H1 (cell line): ENCODE results near the gene VPS13D. TPM values are rescaled to one million over a fixed set of nuclear protein-coding genes. Genes with fewer than 3 reads are reported as not detected.

ENCODE experiments used
- CTCF ChIA-PET: fragments of 300-600 bp; sonication (Branson Sonifier 250); formaldehyde crosslinking; loops from one replicate; lab custom pipeline; 2021; ENCODE audit not compliant: partially characterized antibody; lab: Charles Lee
- POLR2A ChIA-PET: fragments of 300-600 bp; sonication (Branson Sonifier 250); formaldehyde crosslinking; loops from one replicate; lab custom pipeline; 2021; ENCODE audit warnings: inconsistent platforms; ENCODE audit not compliant: partially characterized antibody; lab: Charles Lee
- DNase-seq, 2 experiments: peaks; one replicate each; pipeline versions ENCODE4 v3.0.0 to v3.0.0-alpha.2; 2010 to 2022; ENCODE audit warnings: low spot score in 2 of 2, low read depth in 1 of 2, mixed read lengths in 1 of 2
- FAIRE-seq: peaks from 2 replicates; lab custom pipeline; 2011; peaks lifted over from hg19 to GRCh38; lab: Jason Lieb, UNC
- H2AFZ ChIP-seq: 2 replicates; pipeline ENCODE4 v1.8.1; 2012; ENCODE audit warnings: low read length, inconsistent platforms
- H2AK5ac ChIP-seq: 2 replicates; pipeline ENCODE4 v1.6.1; 2013; ENCODE audit warnings: low read depth, low read length
- H2BK120ac ChIP-seq: replicated peaks from 2 replicates; pipeline ENCODE3; 2013; ENCODE audit warnings: low read depth, low read length, inconsistent platforms
- H2BK12ac ChIP-seq: 2 replicates; pipeline ENCODE4 v1.6.1; 2013; ENCODE audit warnings: low read depth, low read length
- H2BK15ac ChIP-seq: 2 replicates; pipeline ENCODE4 v1.6.1; 2013; ENCODE audit warnings: low read length
- H2BK20ac ChIP-seq: 2 replicates; pipeline ENCODE4 v1.6.1; 2013; ENCODE audit warnings: low read length
- H2BK5ac ChIP-seq: 2 replicates; pipeline ENCODE4 v1.6.1; 2013; ENCODE audit warnings: low read depth, low read length
- H3K14ac ChIP-seq: 2 replicates; pipeline ENCODE4 v1.6.1; 2013; ENCODE audit warnings: inconsistent platforms; ENCODE audit not compliant: insufficient read length
- H3K18ac ChIP-seq: 2 replicates; pipeline ENCODE4 v1.6.1; 2013; ENCODE audit warnings: low read length; ENCODE audit errors: extremely low read depth
- H3K23ac ChIP-seq: 2 replicates; pipeline ENCODE4 v1.6.1; 2013; ENCODE audit warnings: inconsistent platforms; ENCODE audit not compliant: insufficient read length
- H3K23me2 ChIP-seq: 2 replicates; pipeline ENCODE4 v1.6.1; 2013; ENCODE audit warnings: low read depth, low read length
- H3K27ac ChIP-seq: 2 replicates; pipeline ENCODE4 v1.6.1; 2011; ENCODE audit warnings: low read depth, low read length, inconsistent platforms
- H3K27me3 ChIP-seq, 4 experiments: replicated peaks in 1 of 4; 1 replicate in 1 of 4; 2 replicates in 3 of 4; pipeline versions ENCODE4 v1.6.1 to v1.8.1; 2011 to 2013; ENCODE audit warnings: low read length in 3 of 4, mild to moderate bottlenecking in 3 of 4, inconsistent platforms in 2 of 4, mixed read lengths in 2 of 4, moderate library complexity in 1 of 4; ENCODE audit not compliant: control insufficient read depth in 3 of 4, insufficient read depth in 3 of 4; ENCODE audit errors: extremely low read depth in 1 of 4
- H3K36me3 ChIP-seq, 4 experiments: 2 replicates each; pipeline versions ENCODE4 v1.6.1 to v1.8.1; 2011 to 2013; ENCODE audit warnings: mild to moderate bottlenecking in 4 of 4, low read length in 3 of 4, moderate library complexity in 2 of 4, control low read depth in 1 of 4, inconsistent platforms in 1 of 4; ENCODE audit not compliant: insufficient read depth in 4 of 4, control insufficient read depth in 2 of 4
- H3K4ac ChIP-seq: replicated peaks from 2 replicates; pipeline ENCODE3; 2013; ENCODE audit warnings: low read length, low read depth, mixed read lengths, inconsistent platforms; ENCODE audit not compliant: insufficient read length
- H3K4me1 ChIP-seq, 4 experiments: replicated peaks in 1 of 4; 1 replicate in 1 of 4; 2 replicates in 3 of 4; pipeline versions ENCODE4 v1.6.1 to v1.8.1; 2011 to 2013; ENCODE audit warnings: low read length in 3 of 4, inconsistent platforms in 2 of 4, mixed read lengths in 1 of 4; ENCODE audit not compliant: insufficient read depth in 4 of 4, control insufficient read depth in 3 of 4
- H3K4me2 ChIP-seq, 2 experiments: 2 replicates each; pipeline versions ENCODE4 v1.6.1 to v1.8.1; 2011 to 2013; ENCODE audit warnings: low read depth in 2 of 2, low read length in 2 of 2, control low read depth in 1 of 2, inconsistent platforms in 1 of 2, mild to moderate bottlenecking in 1 of 2; ENCODE audit not compliant: insufficient read depth in 1 of 2
- H3K4me3 ChIP-seq, 4 experiments: fragments of 200-600, 300-600 bp in 1 of 4; sonication (generic), shearing (Covaris generic), sonication (Bioruptor Twin) in 1 of 4; 2 replicates each; pipeline versions ENCODE4 v1.5.1 to v1.8.1; 2011 to 2016; ENCODE audit warnings: low read length in 4 of 4, low read depth in 3 of 4, control low read depth in 2 of 4, inconsistent platforms in 2 of 4, mild to moderate bottlenecking in 2 of 4, mixed read lengths in 1 of 4, moderate library complexity in 1 of 4; ENCODE audit not compliant: insufficient read depth in 2 of 4; ENCODE audit errors: extremely low read depth in 1 of 4
- H3K56ac ChIP-seq: replicated peaks from 2 replicates; pipeline ENCODE3; 2013; ENCODE audit warnings: low read depth, mild to moderate bottlenecking, mixed read lengths, low read length, inconsistent platforms; ENCODE audit not compliant: insufficient read length
- H3K79me1 ChIP-seq: 2 replicates; pipeline ENCODE4 v1.6.1; 2013; ENCODE audit warnings: low read depth, low read length, control low read depth
- H3K79me2 ChIP-seq, 2 experiments: 2 replicates each; pipeline versions ENCODE4 v1.6.1 to v1.8.1; 2012 to 2013; ENCODE audit warnings: low read length in 2 of 2, mild to moderate bottlenecking in 2 of 2, inconsistent platforms in 1 of 2; ENCODE audit not compliant: insufficient read depth in 2 of 2, control insufficient read depth in 1 of 2
- H3K9ac ChIP-seq, 4 experiments: replicated peaks in 1 of 4; 1 replicate in 1 of 4; 2 replicates in 3 of 4; pipeline versions ENCODE4 v1.6.1 to v1.8.1; 2011 to 2013; ENCODE audit warnings: low read depth in 3 of 4, low read length in 3 of 4, control low read depth in 2 of 4, mild to moderate bottlenecking in 2 of 4, moderate library complexity in 2 of 4, inconsistent platforms in 1 of 4; ENCODE audit errors: extremely low read depth in 1 of 4
- H3K9me3 ChIP-seq, 2 experiments: 2 replicates each; pipeline versions ENCODE4 v1.6.1 to v1.8.1; 2012 to 2013; ENCODE audit warnings: mild to moderate bottlenecking in 2 of 2, moderate library complexity in 2 of 2, control low read depth in 1 of 2, inconsistent platforms in 1 of 2, low read depth in 1 of 2, low read length in 1 of 2, mixed read lengths in 1 of 2; ENCODE audit not compliant: insufficient read depth in 2 of 2
- H4K20me1 ChIP-seq, 2 experiments: replicated peaks in 1 of 2; 2 replicates each; pipeline versions ENCODE3 to v1.8.1; 2011 to 2013; ENCODE audit warnings: inconsistent platforms in 2 of 2, low read length in 2 of 2, mild to moderate bottlenecking in 1 of 2; ENCODE audit not compliant: insufficient read depth in 2 of 2, control insufficient read depth in 1 of 2
- H4K5ac ChIP-seq: 2 replicates; pipeline ENCODE4 v1.6.1; 2013; ENCODE audit warnings: low read length, low read depth, mixed read lengths, inconsistent platforms; ENCODE audit not compliant: insufficient read length
- H4K8ac ChIP-seq: 2 replicates; pipeline ENCODE4 v1.8.0; 2013; ENCODE audit warnings: mild to moderate bottlenecking, moderate library complexity, low read length, inconsistent platforms; ENCODE audit not compliant: insufficient read depth; ENCODE audit errors: extremely low read depth
- H4K91ac ChIP-seq: replicated peaks from 2 replicates; pipeline ENCODE3; 2013; ENCODE audit warnings: low read length, mixed read lengths, inconsistent platforms; ENCODE audit not compliant: insufficient read length
- CBX8 ChIP-seq: fragments of 300-800, 300-1000 bp; sonication (generic); IDR thresholded peaks from 2 replicates; pipeline ENCODE4 v1.7.1; 2016; ENCODE audit warnings: low read depth, low read length, borderline replicate concordance
- CEBPB ChIP-seq: IDR thresholded peaks from 2 replicates; pipeline ENCODE4 v1.6.1; 2012; ENCODE audit warnings: low read depth, low read length
- CHD1 ChIP-seq: IDR thresholded peaks from 2 replicates; pipeline ENCODE4 v1.6.1; 2012; ENCODE audit warnings: low read depth, low read length, improper control_type of control experiment
- EZH2 ChIP-seq: fragments of 200-600 bp; sonication (generic); IDR thresholded peaks from 2 replicates; pipeline ENCODE4 v1.7.1; 2012; ENCODE audit warnings: low read depth, mild to moderate bottlenecking, moderate library complexity, low read length, inconsistent platforms; ENCODE audit not compliant: severe bottlenecking
- SP2 ChIP-seq: IDR thresholded peaks from 2 replicates; pipeline ENCODE4 v1.6.1; 2012; ENCODE audit warnings: mild to moderate bottlenecking, low read length, inconsistent platforms
- SUZ12 ChIP-seq: fragments of 200-600 bp; sonication (generic); IDR thresholded peaks from 2 replicates; pipeline ENCODE4 v1.6.1; 2012; ENCODE audit warnings: mild to moderate bottlenecking, inconsistent platforms, low read length, moderate library complexity, mixed read lengths
- WGBS, 2 experiments: shearing (Covaris generic) in 1 of 2; methylation state at CpG; one replicate each; pipeline versions ENCODE4 v1.1.6 to v1.1.7; 2013 to 2015; ENCODE audit warnings: low lambda C conversion rate in 2 of 2, mixed read lengths in 2 of 2, inconsistent platforms in 1 of 2, low coverage in 1 of 2, missing lambda C conversion rate in 1 of 2; ENCODE audit not compliant: insufficient replicate concordance in 2 of 2, insufficient coverage in 1 of 2, insufficient read length in 1 of 2; ENCODE audit errors: extremely low coverage in 1 of 2, missing lambda C conversion rate in 1 of 2; 5-methylcytosine and 5-hydroxymethylcytosine counted together
- polyA plus RNA-seq, 7 experiments: library from polyadenylated mRNA; depleted of rRNA in 3 of 7; stranded (reverse) in 5 of 7; unstranded in 2 of 7; fragments of >200 nt in 5 of 7; fragments of 200-250 nt in 2 of 7; gene quantifications; 1 replicate in 5 of 7; 2 replicates in 1 of 7; 4 replicates in 1 of 7; pipeline versions ENCODE4 v1.2.1 to v1.2.3, GENCODE V29; 2011 to 2013; ENCODE audit warnings: missing spikeins in 2 of 7, mixed read lengths in 2 of 7
- total RNA-seq: library from RNA; stranded (reverse); fragmentation: NEBNext Ultra II Directional; extraction: Animal tissue kit (Norgen Biotek cat#: 25700); gene quantifications from 2 replicates; pipeline ENCODE4 v1.2.1, GENCODE V29; 2021

Gene VPS13D
- total and polyA plus RNA-seq, 2 of the 8 experiments (the other 6 are each of a cell fraction or from before 2014, with no cell fraction given) = 10.9 to 31.2 TPM

GRCh38 chr1:12477314-12477713 lies 247.5 kb downstream of the VPS13D start:
- H2BK120ac ChIP-seq = no peak overlapping the region
- no peaks in the 10 kb centered on the region for H3K79me1 ChIP-seq
- no peak overlapping the region for H3K4ac ChIP-seq
- H3K56ac ChIP-seq = no peak overlapping the region
- CTCF ChIA-PET = interaction anchor here (0.8 to 1.4 kb wide), 2 partner anchors 14 to 54 kb away, joined by 3 read pairs; no protein-coding TSS in a partner anchor
- TF ChIP-seq SP2 = no peak
- no peak for TF ChIP-seq EZH2
- TF ChIP-seq CBX8 = no peak
- TF ChIP-seq CEBPB = no peak
- no peak for TF ChIP-seq SUZ12
- no peak for TF ChIP-seq CHD1
- peaks cover 9% of the 10 kb centered on the region in 2 experiments; a peak in 3 of 4 replicates for H3K9me3 ChIP-seq
- FAIRE-seq (no peak), DNase-seq (no peak)
- POLR2A ChIA-PET = interaction anchor here (1.2 kb wide), 1 partner anchor 17 kb away, joined by 3 read pairs; no protein-coding TSS in a partner anchor
- no peak overlapping the region for H3K4me3 ChIP-seq
- no peak overlapping the region for H2BK15ac ChIP-seq
- no peak overlapping the region for H3K14ac ChIP-seq
- H3K23ac ChIP-seq = no peak overlapping the region
- H3K9ac ChIP-seq = no peak overlapping the region
- no peak overlapping the region for H4K5ac ChIP-seq
- no peak overlapping the region for H4K91ac ChIP-seq
- no peak overlapping the region for H2BK5ac ChIP-seq
- no peaks in the 10 kb centered on the region for H3K79me2 ChIP-seq
- WGBS, 2 experiments = 90% methylated on average over 5 of the region's 5 CpGs; no CpG with 5 or more reads in 1 of the 2 experiments
- H3K36me3 ChIP-seq = peaks cover 0 to 7% (median 2%) of the 10 kb centered on the region in 4 experiments; a peak in 3 of 8 replicates
- no peak overlapping the region for H3K4me2 ChIP-seq
- H3K4me1 ChIP-seq = peaks cover 0 to 9% (median 2%) of the 10 kb centered on the region in 4 experiments; a peak in 3 of 7 replicates
- H2BK12ac ChIP-seq = no peak overlapping the region
- H3K27ac ChIP-seq = no peak overlapping the region
- H2BK20ac ChIP-seq = no peak overlapping the region
- H2AFZ ChIP-seq = no peak overlapping the region
- no peaks in the 10 kb centered on the region for H3K23me2 ChIP-seq
- H4K20me1 ChIP-seq = no peaks in the 10 kb centered on the region
- H3K27me3 ChIP-seq = no peaks in the 10 kb centered on the region
- no peak overlapping the region for H3K18ac ChIP-seq
- no peak overlapping the region for H2AK5ac ChIP-seq
- H4K8ac ChIP-seq = no peak overlapping the region
